Kidney epithelial cell (primary cell): ENCODE results near the gene KIF13A. TPM values are rescaled to one million over a fixed set of nuclear protein-coding genes. Genes with fewer than 3 reads are reported as not detected.

ENCODE experiments used
- DNase-seq: peaks from one replicate; pipeline ENCODE4 v3.0.0-alpha.2; 2010; ENCODE audit warnings: low read depth
- H3K27me3 ChIP-seq: 2 replicates; pipeline ENCODE4 v1.6.0; 2011; ENCODE audit warnings: low read length; ENCODE audit not compliant: control insufficient read depth, insufficient read depth
- H3K36me3 ChIP-seq: 2 replicates; pipeline ENCODE4 v1.5.1; 2011; ENCODE audit warnings: low read length; ENCODE audit not compliant: control insufficient read depth, insufficient read depth
- H3K4me3 ChIP-seq: 2 replicates; pipeline ENCODE4 v1.5.1; 2011; ENCODE audit warnings: low read depth, mild to moderate bottlenecking, control low read depth, low read length
- CTCF ChIP-seq: IDR thresholded peaks from 2 replicates; pipeline ENCODE4 v1.5.1; 2011; ENCODE audit warnings: mild to moderate bottlenecking, moderate library complexity, low read length, control low read depth, inconsistent platforms; ENCODE audit not compliant: insufficient read depth, poor library complexity, severe bottlenecking
- total RNA-seq: library from RNA; depleted of rRNA; stranded (reverse); fragments of >200 nt; gene quantifications from 2 replicates; pipeline ENCODE4 v1.2.3, GENCODE V29; 2015

Gene KIF13A
- total RNA-seq, 1 donor from 2014 or later = 30.9 TPM

DNA sequence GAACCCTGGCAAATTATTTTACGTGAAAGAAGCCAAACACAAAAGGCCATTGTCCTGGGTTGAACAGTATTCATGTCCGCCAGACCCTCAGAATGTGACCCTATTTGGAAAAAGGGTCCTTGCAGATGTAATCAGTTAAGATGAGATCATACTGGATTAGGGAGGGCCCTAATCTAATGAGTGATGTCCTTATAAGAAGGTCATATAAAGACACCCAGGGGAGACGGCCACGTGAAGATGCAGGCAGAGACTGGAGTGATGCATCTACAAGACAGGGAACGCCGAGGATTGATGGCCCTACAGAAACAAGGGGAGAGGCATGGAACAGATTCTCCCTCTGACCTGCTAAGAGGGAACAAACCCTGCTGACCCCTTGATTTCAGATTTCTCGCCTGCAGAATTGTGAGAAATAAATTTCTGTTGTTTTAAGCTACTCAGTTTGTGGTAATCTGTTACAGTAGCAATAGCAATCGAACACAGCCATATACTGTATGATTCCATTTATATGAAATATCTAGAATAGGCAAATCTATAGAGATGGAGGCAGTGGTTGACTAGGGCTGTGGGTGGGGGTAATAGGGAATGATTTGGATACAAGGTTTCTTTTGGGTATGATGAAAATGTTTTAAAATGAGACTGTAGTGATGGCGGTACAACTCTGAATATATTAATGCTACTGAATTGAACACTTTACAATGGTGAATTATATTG lies 147.8 kb downstream of the KIF13A start:
- H3K27me3 ChIP-seq = no peaks in the 10 kb centered on the region
- no peak for DNase-seq
- no peak for TF ChIP-seq CTCF
- no peak overlapping the region for H3K4me3 ChIP-seq
- no peaks in the 10 kb centered on the region for H3K36me3 ChIP-seq

DNA sequence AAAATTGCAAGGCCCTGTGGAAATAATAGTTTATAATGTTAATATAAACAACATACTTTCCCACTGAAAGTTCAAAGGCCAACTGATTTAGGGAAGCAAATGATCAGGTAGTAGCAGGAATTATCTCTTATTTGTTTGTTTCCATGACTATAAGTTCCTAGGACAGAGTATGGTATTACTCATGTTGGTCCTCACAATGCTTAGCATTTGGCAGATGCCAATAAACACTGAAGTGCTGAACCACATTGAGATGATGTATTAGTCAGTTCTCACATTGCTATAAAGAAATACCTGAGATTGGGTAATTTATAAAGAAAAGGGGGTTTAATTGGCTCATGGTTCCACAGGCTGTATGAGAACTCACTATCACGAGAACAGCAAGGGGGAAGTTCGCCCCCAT lies 151.1 kb downstream of the KIF13A start:
- Histone ChIP-seq H3K4me3 (no peak overlapping the region), H3K27me3 (no peaks in the 10 kb centered on the region), H3K36me3 (no peaks in the 10 kb centered on the region)
- DNase-seq = no peak
- no peak for TF ChIP-seq CTCF

DNA sequence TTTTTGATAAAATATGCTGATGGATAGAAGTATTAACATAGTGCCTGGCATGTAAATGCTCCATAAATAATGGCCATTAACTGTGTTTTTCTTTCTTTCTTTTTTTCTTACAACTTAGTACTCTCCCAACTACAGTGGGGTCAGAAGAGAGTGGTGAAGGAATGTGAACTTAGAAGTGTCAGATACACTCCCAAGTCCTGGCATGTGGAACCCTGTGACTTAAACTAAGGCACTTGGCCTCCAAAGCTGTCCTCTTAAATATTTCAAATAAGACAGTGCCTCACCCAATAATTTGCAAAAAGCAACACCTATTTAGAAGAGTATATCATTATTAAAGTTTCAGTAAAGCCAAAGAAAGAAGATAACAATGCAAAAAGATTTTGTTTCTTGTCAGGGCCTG lies 151.7 kb downstream of the KIF13A start:
- no peak for DNase-seq
- TF ChIP-seq CTCF = no peak
- Histone ChIP-seq H3K36me3 (no peaks in the 10 kb centered on the region), H3K4me3 (no peak overlapping the region), H3K27me3 (no peaks in the 10 kb centered on the region)

DNA sequence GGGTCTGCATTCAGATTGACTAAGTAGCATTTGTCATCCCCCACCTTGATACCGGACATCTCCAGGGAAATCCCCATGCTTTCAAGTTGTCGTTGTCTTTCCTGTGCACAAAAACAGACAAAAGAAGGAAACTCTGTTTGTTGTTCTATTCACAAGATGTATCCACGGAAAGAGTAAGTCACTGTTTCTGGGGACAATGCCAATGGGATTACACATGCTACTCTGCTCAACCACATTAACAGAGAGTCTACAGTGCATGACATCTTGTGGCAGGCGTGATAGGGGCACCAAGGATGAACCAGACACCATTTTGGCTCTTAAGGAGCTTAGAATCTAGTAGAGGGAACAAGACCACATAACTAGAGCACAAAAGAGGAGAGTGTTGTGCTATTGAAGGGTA lies 156.3 kb downstream of the KIF13A start:
- no peak for DNase-seq

DNA sequence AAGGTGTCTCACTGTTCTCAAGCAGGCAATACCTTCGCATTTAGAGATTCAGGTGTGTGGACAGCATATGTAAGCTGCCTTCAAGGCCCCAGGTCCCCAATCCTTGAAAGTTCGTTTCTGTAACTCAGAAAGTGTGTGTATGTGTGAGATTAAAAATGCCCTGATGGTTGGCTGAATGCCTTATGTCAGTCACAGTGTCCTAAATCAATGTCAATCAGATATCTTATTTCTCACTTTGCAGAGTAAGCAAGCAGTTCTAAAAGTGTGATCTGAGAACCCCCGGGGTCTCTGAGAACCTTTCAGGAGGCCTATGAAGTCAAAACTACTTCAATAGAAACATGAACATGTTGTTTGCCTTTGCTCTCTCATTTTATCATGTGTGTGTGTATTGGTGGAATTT lies 157.5 kb downstream of the KIF13A start:
- no peaks in the 10 kb centered on the region for H3K36me3 ChIP-seq
- DNase-seq = no peak
- no peak for TF ChIP-seq CTCF
- H3K4me3 ChIP-seq = no peak overlapping the region
- H3K27me3 ChIP-seq = no peaks in the 10 kb centered on the region

More for the DNA sequence above, 156.3 kb downstream of the KIF13A start:
- no peak for TF ChIP-seq CTCF
- Histone ChIP-seq H3K27me3 (no peaks in the 10 kb centered on the region), H3K36me3 (no peaks in the 10 kb centered on the region), H3K4me3 (no peak overlapping the region)

DNA sequence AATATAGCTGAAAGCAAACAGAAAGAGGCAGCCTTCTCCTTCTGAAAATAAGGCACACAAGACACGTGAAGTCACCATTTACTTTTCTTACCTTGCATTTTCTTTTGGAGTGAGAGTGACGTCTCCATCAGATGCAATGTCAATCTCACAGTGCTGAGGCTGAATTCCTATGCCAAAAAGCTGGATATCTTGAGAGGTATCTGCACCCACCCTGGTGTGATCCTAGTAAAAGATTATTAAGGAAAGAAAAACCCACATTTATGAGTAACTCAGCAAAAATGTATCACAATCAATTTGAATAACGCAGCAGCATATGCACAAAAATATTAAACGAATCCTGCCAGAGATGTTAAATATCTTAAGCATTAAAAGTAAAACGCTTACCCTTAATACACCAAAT lies 159.3 kb downstream of the KIF13A start:
- Histone ChIP-seq H3K36me3 (no peaks in the 10 kb centered on the region), H3K4me3 (no peak overlapping the region), H3K27me3 (no peaks in the 10 kb centered on the region)
- no peak for DNase-seq
- TF ChIP-seq CTCF = no peak
